Hepatocyte (in vitro differentiated cells): ENCODE results near the gene SMIM1. TPM values are rescaled to one million over a fixed set of nuclear protein-coding genes. Genes with fewer than 3 reads are reported as not detected.
"Not testable (repeated sequence)": the region's sequence is repeated elsewhere in the genome, so short reads cannot be mapped to it uniquely, and the experiment has no call there.

ENCODE experiments used
- DNase-seq: peaks from one replicate; pipeline ENCODE4 v3.0.0-alpha.2; 2016; ENCODE audit warnings: low spot score
- H2AFZ ChIP-seq: fragments of 200-600 bp; sonication (generic); 2 replicates; pipeline ENCODE4 v1.6.0; 2016; ENCODE audit warnings: antibody characterized with exemption, mild to moderate bottlenecking
- H3K27ac ChIP-seq: fragments of 200-600 bp; sonication (generic); 2 replicates; pipeline ENCODE4 v1.5.1; 2016; ENCODE audit warnings: mild to moderate bottlenecking
- H3K27me3 ChIP-seq: fragments of 200-600 bp; sonication (generic); 2 replicates; pipeline ENCODE4 v1.6.1; 2016
- H3K36me3 ChIP-seq: fragments of 200-600 bp; sonication (generic); replicated peaks from 2 replicates; pipeline ENCODE4 v1.5.1; 2016; ENCODE audit warnings: low read depth; ENCODE audit not compliant: insufficient read depth
- H3K4me1 ChIP-seq: fragments of 200-600 bp; sonication (generic); 2 replicates; pipeline ENCODE4 v1.5.1; 2016; ENCODE audit warnings: mild to moderate bottlenecking, moderate library complexity; ENCODE audit not compliant: insufficient read depth
- H3K4me2 ChIP-seq: fragments of 200-600 bp; sonication (generic); 2 replicates; pipeline ENCODE4 v1.6.0; 2016
- H3K4me3 ChIP-seq: fragments of 200-600 bp; sonication (generic); 2 replicates; pipeline ENCODE4 v1.5.1; 2016; ENCODE audit warnings: mild to moderate bottlenecking
- H3K79me2 ChIP-seq: fragments of 200-600 bp; sonication (generic); 2 replicates; pipeline ENCODE4 v1.6.0; 2017; ENCODE audit warnings: mild to moderate bottlenecking
- H3K9me2 ChIP-seq: fragments of 200-600 bp; sonication (generic); replicated peaks from 2 replicates; pipeline ENCODE4 v1.6.0; 2017; ENCODE audit warnings: mild to moderate bottlenecking; ENCODE audit not compliant: insufficient read depth
- H3K9me3 ChIP-seq: fragments of 200-600 bp; sonication (generic); 2 replicates; pipeline ENCODE4 v1.5.1; 2016; ENCODE audit warnings: low read depth, mild to moderate bottlenecking
- H4K20me1 ChIP-seq: fragments of 200-600 bp; sonication (generic); 2 replicates; pipeline ENCODE4 v1.6.0; 2016; ENCODE audit warnings: mild to moderate bottlenecking; ENCODE audit not compliant: insufficient read depth, poor library complexity, severe bottlenecking
- CTCF ChIP-seq: fragments of 200-600 bp; sonication (generic); IDR thresholded peaks from 2 replicates; pipeline ENCODE4 v1.5.1; 2016; ENCODE audit warnings: antibody characterized with exemption, mild to moderate bottlenecking; ENCODE audit not compliant: poor library complexity
- EZH2 ChIP-seq: fragments of 200-600 bp; sonication (generic); IDR thresholded peaks from 2 replicates; pipeline ENCODE4 v1.6.1; 2016; ENCODE audit warnings: antibody characterized with exemption, mild to moderate bottlenecking, borderline replicate concordance
- EZH2phosphoT487 ChIP-seq: fragments of 200-600 bp; sonication (generic); IDR thresholded peaks from one replicate; pipeline ENCODE4 v1.6.1; 2018; ENCODE audit warnings: antibody characterized with exemption, mild to moderate bottlenecking, low read depth, moderate library complexity; ENCODE audit not compliant: unreplicated experiment, severe bottlenecking
- WGBS: methylation state at CpG from one replicate; pipeline ENCODE4 v1.1.6; 2016; ENCODE audit warnings: low lambda C conversion rate; ENCODE audit errors: missing lambda C conversion rate; 5-methylcytosine and 5-hydroxymethylcytosine counted together
- polyA plus RNA-seq: library from polyadenylated mRNA; unstranded; fragments of >200 nt; fragmentation: Nextera tagmentation; extraction: Ambion mirVana; gene quantifications from 2 replicates; pipeline ENCODE4 v1.2.1, GENCODE V29; 2016
- total RNA-seq: library from RNA; depleted of rRNA; stranded (reverse); fragments of >200 nt; gene quantifications from 2 replicates; pipeline ENCODE4 v1.2.3, GENCODE V29; 2014

The SMIM1 gene
- total and polyA plus RNA-seq, 2 experiments from 2014 or later = 21.0 to 118 TPM

GRCh38 chr1:3747522-3747848 is 25.1 kb upstream of the SMIM1 start:
- WGBS = 48% methylated on average over 6 of the region's 6 CpGs
- Histone ChIP-seq H4K20me1 (no peaks in the 10 kb centered on the region), H3K4me1 (peaks cover 6% of the 10 kb centered on the region), H3K9me3 (no peaks in the 10 kb centered on the region), H3K27me3 (no peaks in the 10 kb centered on the region), H3K27ac (no peak overlapping the region), H2AFZ (peak overlapping the region; percentile 34), H3K9me2 (no peaks in the 10 kb centered on the region), H3K36me3 (no peaks in the 10 kb centered on the region), H3K79me2 (peaks cover 19% of the 10 kb centered on the region), H3K4me3 (peak overlapping the region; percentile 69), H3K4me2 (peak overlapping the region; percentile 99)
- DNase-seq = no peak
- TF ChIP-seq EZH2 = no peak
- no peak for TF ChIP-seq CTCF
- no peak for TF ChIP-seq EZH2phosphoT487

GRCh38 chr1:3747903-3748302 is 24.6 kb upstream of the SMIM1 start:
- TF ChIP-seq CTCF (no peak), EZH2 (no peak), EZH2phosphoT487 (no peak)
- H4K20me1 ChIP-seq = no peaks in the 10 kb centered on the region
- no peaks in the 10 kb centered on the region for H3K36me3 ChIP-seq
- no peak overlapping the region for H2AFZ ChIP-seq
- DNase-seq = no peak
- no peak overlapping the region for H3K27ac ChIP-seq
- peak overlapping the region; percentile 99 for H3K4me2 ChIP-seq
- H3K9me3 ChIP-seq = no peaks in the 10 kb centered on the region
- 86% methylated on average over 13 of the region's 13 CpGs for WGBS
- no peaks in the 10 kb centered on the region for H3K9me2 ChIP-seq
- no peak overlapping the region for H3K4me3 ChIP-seq
- peaks cover 19% of the 10 kb centered on the region for H3K79me2 ChIP-seq
- H3K27me3 ChIP-seq = no peaks in the 10 kb centered on the region
- H3K4me1 ChIP-seq = peaks cover 6% of the 10 kb centered on the region

- 83% methylated on average over 15 of the region's 15 CpGs for WGBS
- DNase-seq, H3K4me3 ChIP-seq, H3K9me3 ChIP-seq, H3K27ac ChIP-seq, H4K20me1 ChIP-seq, H3K9me2 ChIP-seq, H3K4me1 ChIP-seq, H2AFZ ChIP-seq, H3K27me3 ChIP-seq, H3K36me3 ChIP-seq: not testable (repeated sequence)
- Histone ChIP-seq H3K79me2 (peaks cover 19% of the 10 kb centered on the region), H3K4me2 (peak overlapping the region; percentile 99)
Measured at GRCh38 chr1:3748316-3748900, 24.1 kb upstream of the SMIM1 start.

- Histone ChIP-seq H3K9me2 (no peaks in the 10 kb centered on the region), H3K79me2 (peaks cover 18% of the 10 kb centered on the region), H3K4me3 (no peak overlapping the region), H3K4me1 (peaks cover 6% of the 10 kb centered on the region), H3K9me3 (no peaks in the 10 kb centered on the region), H3K27me3 (no peaks in the 10 kb centered on the region), H2AFZ (no peak overlapping the region), H4K20me1 (no peaks in the 10 kb centered on the region), H3K4me2 (no peak overlapping the region), H3K27ac (no peak overlapping the region), H3K36me3 (no peaks in the 10 kb centered on the region)
- no peak for DNase-seq
- WGBS = 68% methylated on average over 5 of the region's 5 CpGs
- no peak for TF ChIP-seq EZH2phosphoT487
- no peak for TF ChIP-seq EZH2
- TF ChIP-seq CTCF = no peak
Measured at GRCh38 chr1:3749512-3749911, 23.0 kb upstream of the SMIM1 start.
